ENCODE measurements around the gene SGCA.

Gene SGCA

DNA sequence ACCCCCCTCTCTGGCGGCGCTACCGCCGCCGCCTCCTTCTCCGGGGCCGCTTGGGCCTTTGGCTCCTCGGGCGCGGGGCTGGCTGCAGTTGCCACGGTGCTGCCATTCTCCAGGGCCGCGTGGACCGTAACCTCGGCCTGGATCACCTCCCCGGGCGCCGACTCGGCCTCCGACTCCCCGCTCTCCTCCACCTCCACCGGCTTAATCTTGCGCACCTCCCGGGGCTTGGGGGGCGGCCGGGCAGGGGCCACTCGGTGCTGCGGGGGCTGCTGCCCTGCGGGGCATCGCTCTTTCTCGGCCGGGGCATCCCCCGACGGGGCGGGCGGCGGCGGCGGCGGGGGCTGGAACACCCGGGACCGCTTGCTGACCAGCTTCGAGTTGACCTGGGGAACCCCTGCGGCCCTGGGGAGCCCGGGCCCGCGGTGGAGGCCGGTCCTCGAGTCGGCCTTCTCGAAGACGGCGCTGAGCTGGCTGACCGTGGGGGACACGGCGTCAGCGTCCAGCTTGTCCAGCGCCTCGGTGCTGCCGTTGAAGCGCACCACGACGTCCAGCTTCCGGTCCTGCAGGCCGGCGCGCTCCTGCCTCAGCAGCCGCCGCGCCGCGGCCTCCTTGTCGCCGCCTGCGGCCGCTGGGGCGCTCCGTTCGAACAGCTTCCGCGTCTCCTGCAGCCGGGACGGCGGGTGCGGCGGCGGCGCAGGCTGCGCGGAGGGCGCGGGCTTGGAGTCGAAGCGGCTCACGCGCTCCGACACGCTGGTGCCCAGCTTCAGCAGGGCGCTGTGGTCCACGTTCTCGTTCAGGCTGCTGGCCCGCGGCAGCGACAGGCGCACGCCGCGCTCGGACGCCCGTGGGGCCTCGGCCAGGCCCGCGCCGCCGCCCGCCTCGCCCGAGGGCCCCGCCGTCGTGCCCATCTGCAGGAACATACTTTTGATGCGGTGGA, 16.1 kb upstream of the SGCA start:
- peak; percentile 50 for DNase-seq

DNA sequence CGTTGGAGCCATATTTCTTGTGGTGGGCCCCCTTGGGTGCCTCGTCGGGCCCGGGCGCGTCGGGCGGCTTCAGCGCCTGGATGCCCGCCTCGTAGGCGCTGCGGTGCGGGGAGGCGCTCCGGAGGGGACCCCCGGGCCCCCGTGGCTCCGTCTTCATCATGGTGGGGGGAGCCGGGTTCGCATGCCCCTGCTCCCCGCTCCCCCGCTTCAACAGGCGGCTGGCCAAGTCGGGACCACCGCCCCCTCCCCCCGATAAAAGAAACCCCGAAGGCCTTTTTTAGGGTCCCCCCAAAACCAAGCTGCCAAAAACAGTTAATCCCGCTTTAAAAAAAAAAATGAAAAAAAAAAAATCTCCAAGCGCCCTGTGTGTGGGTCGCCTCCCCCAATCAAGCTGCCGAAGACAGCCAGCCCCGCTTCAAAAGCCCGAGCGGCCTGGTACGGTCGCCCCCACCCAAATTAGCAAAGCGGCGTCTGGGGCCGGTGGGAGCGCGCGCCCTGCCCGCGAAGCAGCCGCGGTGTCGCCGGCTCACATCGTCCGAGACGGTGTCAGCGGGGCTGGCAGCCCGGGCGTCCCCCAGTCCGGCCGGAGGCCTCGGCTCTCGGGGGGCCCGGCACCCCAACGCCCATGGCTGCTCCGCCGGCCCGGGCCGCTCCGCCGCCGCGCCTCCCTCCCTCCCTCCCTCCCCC, 15.3 kb upstream of the SGCA start, which contains the start of gene PPP1R9B:
Gene PPP1R9B (minus strand): TSS at position 324 of the 687 bp plus-strand sequence. CDS start 164 bp downstream, at position 160.
- no peak for DNase-seq

DNA sequence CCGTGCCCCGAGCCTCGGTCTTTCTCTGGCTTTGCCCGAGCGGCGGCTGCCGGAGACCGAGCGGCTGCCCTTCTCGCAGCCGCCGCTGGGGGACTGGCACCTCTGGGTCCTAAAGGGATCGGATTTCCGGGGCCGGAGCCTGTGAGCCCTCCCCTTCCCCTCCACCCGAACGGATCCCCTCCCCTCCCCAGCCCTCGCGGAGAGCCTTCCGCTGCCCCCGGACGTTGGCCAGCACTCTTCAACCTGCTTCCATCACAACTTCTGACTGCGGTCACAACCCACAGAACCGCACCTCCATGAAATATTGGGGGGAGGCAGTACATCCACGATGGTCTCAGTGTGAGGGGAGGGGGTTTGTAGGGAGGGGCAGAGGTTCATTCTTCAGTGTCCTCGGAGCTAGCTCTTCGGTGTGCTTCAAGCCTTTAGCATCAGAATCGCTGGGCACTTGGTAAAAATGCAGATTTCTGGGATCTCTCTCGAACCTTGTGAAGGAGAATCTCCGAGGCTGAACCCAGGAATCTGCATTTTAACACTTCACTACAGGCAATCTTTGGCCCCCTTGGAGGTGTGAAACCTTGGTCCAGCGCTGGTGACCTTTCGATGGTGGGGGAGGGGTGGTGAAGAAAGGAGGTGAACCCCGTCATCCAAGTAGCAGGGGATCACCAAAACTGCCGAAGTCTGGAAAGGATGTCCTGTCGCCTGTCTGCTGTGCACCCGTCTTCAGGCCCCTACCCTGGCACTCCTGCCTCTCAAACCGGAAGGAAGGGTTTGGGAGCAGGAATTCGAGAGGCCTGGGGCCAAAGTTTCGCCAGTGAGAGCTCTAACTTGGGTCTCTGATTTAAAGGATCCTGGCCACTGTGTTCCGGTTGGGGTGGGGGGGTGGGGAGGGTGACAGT, 14.5 kb upstream of the SGCA start:
- DNase-seq: peak; percentile 95

DNA sequence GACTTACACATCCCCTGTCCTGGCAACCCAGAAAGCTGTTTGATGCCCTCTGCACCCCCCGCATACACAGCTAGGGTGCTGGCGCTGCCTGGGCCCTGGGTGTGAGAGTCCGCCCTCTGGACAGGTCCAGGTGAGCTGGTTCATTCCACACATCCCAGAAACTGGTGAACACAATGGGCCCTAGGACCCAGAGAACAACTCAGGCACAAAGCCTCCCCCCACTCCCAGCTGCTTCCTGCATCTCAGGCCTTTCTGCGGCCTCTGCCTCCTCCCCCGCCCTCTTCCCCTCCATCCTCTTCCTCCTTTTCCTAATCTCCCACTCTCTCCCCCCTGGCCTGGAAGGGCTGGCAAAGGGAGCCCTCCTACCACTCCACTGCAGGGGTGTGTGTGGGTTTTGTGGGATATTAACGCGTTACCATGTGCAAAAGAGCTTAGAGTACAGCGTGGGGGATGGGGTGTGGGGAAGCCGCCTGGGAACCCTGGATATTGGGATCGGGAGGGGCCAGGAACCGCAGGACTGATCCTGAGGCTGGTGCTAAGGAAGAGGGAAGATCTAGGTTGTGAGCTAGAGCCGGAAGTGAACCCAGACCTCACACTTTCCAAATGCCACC, 13.8 kb upstream of the SGCA start:
- DNase-seq: peak; percentile 92

DNA sequence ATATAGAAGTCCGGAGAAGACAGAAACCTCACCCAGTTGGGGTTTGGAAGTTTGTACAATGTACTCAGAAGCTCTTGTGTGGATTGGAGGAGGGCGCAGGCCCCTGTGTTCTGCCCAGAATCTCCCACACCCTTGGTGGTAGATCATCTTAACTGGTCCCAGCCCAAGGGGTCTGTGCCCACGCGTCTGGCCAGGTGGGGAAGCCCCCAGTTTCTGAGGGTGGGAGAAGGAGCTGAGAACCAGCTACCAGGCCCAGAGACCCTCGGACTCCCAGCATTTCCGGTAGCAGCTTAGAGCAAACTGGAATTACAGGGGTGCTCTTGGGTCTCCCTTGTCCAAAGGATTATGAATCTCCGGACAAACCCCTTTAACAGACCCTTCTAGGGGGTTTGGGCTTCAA, 13.1 kb upstream of the SGCA start:
- DNase-seq: no peak

DNA sequence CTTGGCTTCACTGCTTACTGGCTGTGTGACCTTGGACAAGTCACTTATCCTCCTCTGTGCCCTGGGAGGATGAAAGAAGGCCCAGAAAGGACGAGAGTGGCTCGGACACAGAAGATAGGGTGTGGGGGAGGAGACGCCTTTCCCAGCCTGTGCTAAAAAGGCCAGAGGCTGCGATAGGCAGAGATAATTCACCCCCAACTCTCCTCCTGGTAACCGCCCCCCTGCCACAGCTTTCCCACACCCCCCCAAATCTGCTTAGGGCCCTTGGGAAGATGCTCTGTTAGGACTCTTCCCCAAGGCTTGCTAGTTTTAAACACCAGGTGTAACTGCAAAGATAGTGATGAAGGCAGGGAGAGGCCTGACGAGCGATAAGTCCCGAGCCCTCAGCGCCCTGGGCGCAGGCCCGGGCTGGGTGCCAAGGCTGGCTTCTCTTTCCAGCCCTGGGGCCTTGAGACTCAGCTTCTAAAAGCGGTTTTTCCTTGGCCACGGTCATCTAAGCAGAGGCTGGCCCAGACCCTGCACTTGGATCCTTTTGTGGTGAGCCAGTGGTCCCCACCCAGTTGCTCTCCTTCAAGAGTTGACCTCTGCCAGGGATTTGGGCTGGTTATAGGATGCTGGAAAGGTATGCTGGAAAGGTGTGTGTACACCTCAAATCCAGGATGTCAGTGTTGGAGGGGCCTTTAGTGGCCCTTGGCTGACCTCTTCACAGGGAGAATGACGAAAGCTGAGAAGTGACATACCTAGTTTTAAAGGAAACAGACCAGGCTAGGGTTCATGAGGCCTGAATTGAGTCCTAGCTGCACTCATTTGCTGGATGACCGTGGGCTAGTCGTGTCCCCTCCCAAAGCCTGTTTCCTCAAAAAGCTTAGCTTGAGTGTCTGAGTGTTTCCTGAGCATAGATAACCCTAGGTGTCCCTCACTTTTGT, 11.9 kb upstream of the SGCA start:
- peak; percentile 75 for DNase-seq

DNA sequence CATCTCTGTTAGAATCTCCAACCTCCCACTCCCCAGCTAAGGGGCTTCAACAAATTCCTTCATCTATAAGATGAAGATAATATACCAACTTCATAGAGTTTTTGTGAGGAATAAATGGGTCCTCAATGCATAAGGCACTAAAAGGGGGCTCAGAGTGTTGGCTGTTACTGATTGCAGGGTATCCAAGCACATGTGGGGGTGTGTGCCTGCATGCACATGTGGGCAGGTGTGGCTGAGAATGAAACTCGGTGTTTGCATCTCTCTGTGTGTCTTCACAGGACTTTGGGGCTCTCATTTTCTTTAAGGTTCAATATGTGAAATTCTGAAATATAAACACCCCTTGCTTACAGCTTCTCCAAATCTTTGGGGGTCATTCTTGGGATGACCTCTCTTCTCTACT, 11.2 kb upstream of the SGCA start:
- no peak for DNase-seq

DNA sequence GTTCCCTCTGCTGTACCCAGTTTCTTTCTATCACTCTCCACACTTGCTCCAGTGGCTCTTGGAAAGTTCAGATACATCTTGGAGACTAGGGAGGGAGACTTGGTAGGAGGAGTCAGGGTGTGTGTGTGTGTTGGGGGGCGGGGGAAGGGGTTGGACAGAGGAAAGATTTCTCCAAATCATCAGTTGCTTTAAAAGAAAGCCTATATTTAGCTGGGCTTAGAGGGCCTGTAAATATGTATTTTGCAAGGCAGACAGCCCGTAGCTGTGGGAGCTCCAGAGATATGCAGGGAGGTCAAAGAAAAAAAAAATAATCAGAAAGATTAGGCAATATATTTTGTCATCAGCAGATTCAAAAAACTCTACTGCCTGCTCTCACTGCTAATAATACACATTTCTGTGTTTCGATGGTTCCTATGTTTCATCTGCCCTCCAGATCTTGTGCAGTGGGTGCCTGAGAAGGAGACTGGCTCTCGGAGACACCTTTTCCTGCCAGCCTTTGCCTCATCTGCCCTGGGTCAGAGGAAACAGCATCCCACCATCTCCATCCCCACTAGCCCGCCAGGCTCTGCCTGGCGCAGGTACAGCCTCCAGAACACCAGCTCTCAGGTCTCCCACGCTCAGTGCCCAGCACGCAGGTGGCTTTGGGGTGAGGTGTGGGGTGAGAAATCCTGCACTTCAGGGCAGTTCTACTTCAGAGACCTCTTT, 10.5 kb upstream of the SGCA start:
- DNase-seq: peak; percentile 79

DNA sequence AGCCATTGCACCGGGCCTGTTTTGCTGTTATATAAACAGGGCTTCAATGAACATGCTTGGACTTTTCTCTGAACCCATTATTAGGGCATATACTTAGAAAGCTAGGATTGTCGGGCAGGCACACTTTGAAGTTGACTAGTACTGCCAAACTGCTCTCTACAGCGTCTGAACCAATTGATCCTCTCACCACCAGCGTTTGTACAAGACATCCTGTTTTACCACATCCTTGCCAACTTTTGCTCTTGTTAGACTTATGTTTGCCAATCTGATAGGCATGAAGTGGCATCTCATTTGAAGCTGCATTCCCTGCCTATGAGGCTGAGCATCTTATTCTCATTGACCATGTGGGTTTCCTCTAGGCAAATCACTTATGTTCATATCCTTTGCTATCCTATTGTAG, 7.9 kb upstream of the SGCA start:
- DNase-seq: no peak

DNA sequence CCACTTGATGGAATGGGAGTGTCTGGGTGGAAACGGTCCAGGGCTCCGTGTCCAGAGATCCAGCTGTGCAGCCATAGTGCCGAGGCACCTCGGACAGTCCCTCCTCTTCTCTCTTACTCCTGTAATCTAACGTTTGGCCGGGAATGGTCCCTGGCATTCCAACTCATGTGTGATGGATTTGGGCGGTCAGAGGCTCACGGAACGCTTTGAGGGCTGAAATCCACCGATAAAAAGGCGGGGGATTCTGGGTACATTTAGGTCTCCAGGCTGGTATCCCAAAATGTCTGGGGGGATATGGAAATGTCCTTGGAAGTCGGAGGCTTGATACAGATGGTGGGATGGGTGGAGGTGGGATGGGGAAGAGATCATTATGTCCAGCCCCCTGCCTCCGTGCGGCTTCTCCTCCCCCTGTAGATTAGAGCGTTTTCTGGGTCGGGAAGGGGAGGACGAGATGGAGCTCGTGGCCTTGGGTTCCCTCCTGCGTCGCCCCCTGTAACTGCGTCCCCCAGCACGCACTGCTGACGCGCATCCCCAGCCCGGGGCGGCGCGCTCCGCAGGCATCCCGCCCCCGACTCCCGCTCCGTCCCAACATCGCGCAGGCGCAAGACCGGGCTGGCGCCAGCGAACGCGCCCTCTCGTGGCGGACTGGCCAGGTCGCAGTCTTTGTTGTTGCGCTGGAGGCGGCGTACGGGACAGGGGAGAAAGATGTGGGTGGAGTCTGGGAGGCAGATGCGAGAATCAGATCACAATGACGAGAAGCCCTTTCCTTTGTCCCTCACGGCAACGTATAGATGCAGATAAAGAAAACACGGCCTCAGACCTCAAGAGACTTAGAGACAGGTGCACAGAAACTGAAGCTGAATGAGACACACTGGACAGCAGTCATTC, 4.5 kb upstream of the SGCA start:
- peak; percentile 97 for DNase-seq

DNA sequence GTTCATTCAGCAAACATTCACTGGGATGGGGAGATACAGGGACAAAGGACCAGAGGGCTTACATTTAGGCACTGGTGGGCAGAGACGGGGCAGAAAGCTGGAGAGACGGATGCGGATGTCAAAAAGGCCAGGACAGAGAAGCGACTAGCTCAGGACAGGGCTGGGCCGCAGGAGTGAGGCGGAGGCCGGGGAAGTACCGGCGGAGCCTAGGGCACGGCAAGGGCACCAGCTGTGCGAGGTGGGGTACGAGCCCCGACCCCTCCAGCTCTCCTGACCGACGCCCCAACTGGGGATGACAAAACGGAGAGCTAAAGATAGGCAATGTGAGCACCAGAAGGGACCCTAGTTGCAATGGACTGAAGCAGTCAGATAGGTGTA, 3.9 kb upstream of the SGCA start:
- DNase-seq: peak; percentile 30

DNA sequence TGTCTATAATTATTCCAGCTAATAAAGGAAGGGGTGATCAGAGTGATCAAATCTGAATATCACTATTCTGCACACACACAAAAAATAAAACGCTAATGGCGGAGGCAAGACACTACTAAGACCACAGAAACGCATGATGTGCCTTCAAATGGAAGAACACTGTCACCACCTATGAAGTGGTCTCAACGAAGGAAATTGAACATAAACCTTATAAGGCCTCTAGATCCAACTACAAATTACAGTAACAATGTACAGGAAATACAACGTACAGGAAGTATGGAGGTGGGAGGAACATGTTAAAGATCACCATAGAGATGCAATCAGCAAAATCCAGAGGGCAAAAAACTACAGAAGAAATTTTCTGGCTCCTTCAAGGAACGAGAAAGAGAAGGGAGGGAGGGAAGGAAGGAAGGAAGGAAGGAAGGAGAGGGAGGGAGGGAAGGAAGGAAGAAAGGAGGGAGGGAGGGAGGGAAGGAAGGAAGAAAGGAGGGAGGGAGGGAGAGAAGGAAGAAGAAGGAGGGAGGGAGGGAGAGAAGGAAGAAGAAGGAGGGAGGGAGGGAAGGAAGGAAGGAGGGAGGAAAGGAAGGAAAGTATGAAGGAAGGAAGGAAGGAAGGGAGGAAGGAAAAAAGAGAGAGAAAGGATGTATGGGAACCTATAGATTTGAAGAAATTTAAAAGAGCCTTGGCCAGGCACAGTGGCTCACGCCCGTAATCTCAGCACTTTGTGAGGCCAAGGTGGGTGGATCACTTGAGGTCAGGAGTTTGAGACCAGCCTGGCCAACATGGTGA, 3.1 kb upstream of the SGCA start:
- DNase-seq: no peak

DNA sequence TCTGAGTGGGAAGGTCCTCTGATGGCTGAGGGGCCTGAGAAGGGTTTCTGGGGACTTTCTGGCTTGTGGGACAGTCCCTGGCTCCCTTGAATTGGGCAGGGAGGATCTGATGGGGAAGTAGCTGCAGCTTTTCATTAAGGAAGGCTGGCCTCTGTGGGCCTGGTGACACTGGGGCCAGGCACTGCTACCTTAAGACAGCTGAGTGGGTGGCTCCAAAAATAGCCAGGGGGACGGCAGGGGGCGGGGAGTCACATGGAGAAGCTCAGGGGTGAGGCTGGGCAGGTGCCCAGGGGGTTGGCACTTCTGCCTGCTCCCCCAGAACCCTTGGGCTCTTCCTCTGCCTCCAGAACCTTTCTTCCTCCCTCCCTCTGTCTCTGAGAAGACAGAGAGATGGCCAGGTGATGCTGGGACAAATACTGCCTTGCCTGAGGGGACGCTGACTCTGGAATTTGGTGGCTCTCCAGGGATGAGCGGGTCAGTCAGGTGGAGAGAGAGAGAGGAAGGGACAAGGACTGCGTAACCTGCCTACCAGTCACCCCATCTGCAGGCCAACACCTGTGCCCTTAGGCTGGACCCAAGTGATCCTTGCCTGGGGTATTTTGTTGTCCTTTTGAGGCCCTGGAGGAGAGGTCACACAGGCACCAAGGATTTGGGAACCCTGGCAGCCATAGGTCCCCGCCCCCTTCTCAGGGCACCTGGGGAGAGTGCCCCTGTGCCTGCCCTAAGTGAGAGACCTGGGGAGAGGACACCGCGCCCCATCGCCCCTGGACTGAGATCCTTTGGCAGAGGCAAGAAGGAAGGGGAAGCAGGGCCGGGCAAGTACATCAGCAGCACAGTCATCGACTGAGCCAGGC, 1.7 kb upstream of the SGCA start:
- no peak for DNase-seq

DNA sequence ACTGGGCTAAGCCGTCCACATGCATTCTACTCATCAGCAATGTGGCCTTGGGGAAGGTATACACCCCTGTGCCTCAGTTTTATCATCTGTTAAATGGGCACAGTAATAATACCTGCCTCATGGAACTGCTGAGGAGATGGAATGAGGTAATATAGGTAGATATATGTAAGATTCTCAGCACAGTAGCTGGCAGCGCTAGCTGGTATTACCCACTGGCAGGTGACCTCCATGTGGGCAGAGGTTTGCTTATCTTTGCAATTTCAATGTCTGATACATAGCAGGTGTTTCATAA, 1.2 kb upstream of the SGCA start:
- no peak for DNase-seq

DNA sequence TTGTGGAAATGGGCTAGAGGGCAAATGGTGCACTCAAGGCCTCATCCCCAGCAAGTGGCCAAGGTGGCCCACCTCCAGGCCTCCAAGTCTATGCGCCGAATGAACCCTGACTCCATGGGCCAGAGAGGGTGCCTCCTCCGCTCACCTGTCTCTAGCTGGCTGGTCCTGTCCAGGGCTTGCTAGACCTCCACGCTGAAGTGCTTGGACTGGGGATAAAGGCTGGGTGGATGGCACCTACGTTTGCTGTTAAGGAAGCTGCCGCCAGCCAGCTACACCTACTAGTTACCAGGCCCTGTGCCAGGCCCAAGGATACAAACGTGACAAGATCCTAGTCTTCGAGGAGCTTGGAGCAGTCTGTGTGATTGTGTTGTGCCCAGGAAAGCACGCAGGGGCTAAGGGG, 739 bp upstream of the SGCA start:
- no peak for DNase-seq

DNA sequence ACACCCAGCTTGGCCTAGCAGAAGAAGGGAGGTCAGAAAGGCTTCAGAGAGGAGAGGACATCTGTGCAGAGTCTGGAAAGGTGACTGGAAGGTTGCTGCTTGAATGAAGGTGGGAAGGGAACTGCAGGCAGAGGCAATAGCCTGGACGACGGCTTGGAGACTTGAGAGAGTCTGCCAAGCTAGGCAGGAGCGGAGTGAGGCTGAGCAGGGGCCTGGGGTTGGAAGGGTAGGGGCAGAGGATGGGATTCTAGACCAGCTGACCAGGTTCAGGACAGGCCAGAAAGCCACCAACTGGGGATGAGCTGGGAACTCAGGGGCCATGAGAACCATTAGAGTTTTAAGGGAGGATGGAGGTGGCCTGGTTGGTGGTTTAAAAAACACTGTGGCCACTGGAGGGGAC, 339 bp upstream of the SGCA start:
- DNase-seq: no peak

DNA sequence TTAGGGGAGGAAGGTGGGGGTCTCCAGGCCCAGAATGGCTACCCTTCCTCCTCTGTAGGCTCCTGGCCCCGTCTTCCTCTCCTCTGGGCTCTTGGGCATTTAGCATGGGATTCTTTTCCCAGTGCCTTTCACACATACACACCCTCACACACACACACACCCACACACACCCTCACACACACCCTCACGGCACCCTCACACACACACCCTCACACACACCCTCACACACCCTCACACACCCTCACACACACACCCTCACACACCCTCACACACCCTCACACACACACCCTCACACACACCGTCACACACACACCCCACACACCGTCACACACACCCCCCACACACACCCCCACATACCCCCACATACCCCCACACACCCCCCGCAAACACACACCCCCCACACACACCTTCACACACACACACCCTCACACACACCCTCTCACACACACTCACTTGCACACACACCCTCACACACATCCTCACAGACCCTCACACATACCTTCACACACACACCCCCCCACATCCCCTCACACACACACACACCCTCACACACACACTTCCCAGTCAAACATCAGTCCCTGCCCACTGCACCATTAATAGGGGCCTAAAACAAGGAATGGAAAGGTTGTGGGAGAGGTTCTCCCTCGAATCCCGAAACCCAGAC, 845 bp downstream of the SGCA start:
- no peak for DNase-seq

DNA sequence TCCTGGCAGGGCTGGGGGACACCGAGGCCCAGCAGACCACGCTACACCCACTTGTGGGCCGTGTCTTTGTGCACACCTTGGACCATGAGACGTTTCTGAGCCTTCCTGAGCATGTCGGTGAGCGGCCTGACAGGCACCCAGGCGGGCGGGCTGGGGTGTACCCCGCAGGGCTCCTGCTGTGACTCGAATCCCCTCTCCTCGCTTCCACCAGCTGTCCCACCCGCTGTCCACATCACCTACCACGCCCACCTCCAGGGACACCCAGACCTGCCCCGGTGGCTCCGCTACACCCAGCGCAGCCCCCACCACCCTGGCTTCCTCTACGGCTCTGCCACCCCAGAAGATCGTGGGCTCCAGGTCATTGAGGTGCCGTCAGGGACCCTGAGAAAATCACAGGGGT, 1.6 kb downstream of the SGCA start:
- DNase-seq: no peak

All from femur (tissue), 1 donor.